OCI-LY1 (cell line): Measurements from ENCODE around the gene MED13L.
"Not testable (repeated sequence)": the region's sequence is repeated elsewhere in the genome, so short reads cannot be mapped to it uniquely, and the experiment has no call there.

Experiments used
- H2AFZ ChIP-seq: fragments of 200-600 bp; sonication (generic), shearing (Covaris generic); 2 replicates; pipeline ENCODE4 v1.6.0; 2014; ENCODE audit warnings: antibody characterized with exemption, mild to moderate bottlenecking, low read length
- H3F3A ChIP-seq: fragments of 200-600 bp; sonication (generic), shearing (Covaris generic); 2 replicates; pipeline ENCODE4 v1.6.0; 2014; ENCODE audit warnings: mild to moderate bottlenecking, antibody characterized with exemption, low read length, moderate library complexity; ENCODE audit not compliant: insufficient read depth
- H3K27ac ChIP-seq: fragments of 200-600 bp; sonication (generic); 2 replicates; pipeline ENCODE4 v1.5.1; 2014; ENCODE audit warnings: low read length, mixed run types, mild to moderate bottlenecking, low read depth; ENCODE audit not compliant: poor library complexity, severe bottlenecking
- H3K27me3 ChIP-seq: fragments of 200-600 bp; sonication (generic); 2 replicates; pipeline ENCODE4 v1.6.0; 2014; ENCODE audit warnings: antibody characterized with exemption, mild to moderate bottlenecking, low read length, moderate library complexity; ENCODE audit not compliant: insufficient read depth
- H3K36me3 ChIP-seq: fragments of 200-600 bp; sonication (generic); 2 replicates; pipeline ENCODE4 v1.6.1; 2014; ENCODE audit warnings: mild to moderate bottlenecking, antibody characterized with exemption, low read length, moderate library complexity, mixed read lengths; ENCODE audit not compliant: insufficient read depth
- H3K4me1 ChIP-seq: fragments of 200-600 bp; sonication (generic); 2 replicates; pipeline ENCODE4 v1.5.1; 2014; ENCODE audit warnings: mild to moderate bottlenecking, low read length, moderate library complexity; ENCODE audit not compliant: insufficient read depth, severe bottlenecking
- H3K4me2 ChIP-seq: fragments of 200-600 bp; sonication (generic), shearing (Covaris generic); 2 replicates; pipeline ENCODE4 v1.6.1; 2014; ENCODE audit warnings: low read length
- H3K4me3 ChIP-seq: fragments of 200-600 bp; sonication (generic); 2 replicates; pipeline ENCODE4 v1.5.1; 2014; ENCODE audit warnings: low read length, low read depth, mild to moderate bottlenecking, mixed read lengths; ENCODE audit not compliant: poor library complexity, severe bottlenecking
- H3K79me2 ChIP-seq: fragments of 200-600 bp; shearing (Covaris generic); 2 replicates; pipeline ENCODE4 v1.6.1; 2016; ENCODE audit warnings: mixed run types, low read length, mixed read lengths; ENCODE audit not compliant: insufficient read depth
- H3K9ac ChIP-seq: fragments of 200-600 bp; sonication (generic), shearing (Covaris generic); 2 replicates; pipeline ENCODE4 v1.6.1; 2014; ENCODE audit warnings: mild to moderate bottlenecking, low read length, mixed read lengths
- H3K9me2 ChIP-seq: fragments of 200-600 bp; sonication (generic), shearing (Covaris generic); 2 replicates; pipeline ENCODE4 v1.6.1; 2014; ENCODE audit warnings: low read depth, mild to moderate bottlenecking, low read length, mixed read lengths
- H3K9me3 ChIP-seq: fragments of 200-600 bp; shearing (Covaris generic); 2 replicates; pipeline ENCODE4 v1.6.1; 2014; ENCODE audit warnings: low read length, mixed read lengths
- H4K20me1 ChIP-seq: fragments of 200-600 bp; sonication (generic), shearing (Covaris generic); 2 replicates; pipeline ENCODE4 v1.6.0; 2016; ENCODE audit warnings: mild to moderate bottlenecking, low read length; ENCODE audit not compliant: insufficient read depth
- CTCF ChIP-seq: fragments of 200-600 bp; sonication (generic), shearing (Covaris generic); IDR thresholded peaks from 2 replicates; pipeline ENCODE4 v1.5.1; 2017; ENCODE audit warnings: mild to moderate bottlenecking, antibody characterized with exemption, low read length, moderate library complexity, mixed read lengths
- EZH2 ChIP-seq: fragments of 200-600 bp; sonication (generic), shearing (Covaris generic); IDR thresholded peaks from 2 replicates; pipeline ENCODE4 v1.8.0; 2017; ENCODE audit warnings: borderline replicate concordance, mixed run types, mild to moderate bottlenecking, antibody characterized with exemption, low read length, moderate library complexity, mixed read lengths

Gene MED13L

GRCh38 chr12:116133149-116133548, 144.3 kb downstream of the MED13L start:
- Histone ChIP-seq H3K4me3 (no peak overlapping the region), H3F3A (no peaks in the 10 kb centered on the region), H3K9me2 (no peaks in the 10 kb centered on the region), H2AFZ (no peak overlapping the region), H3K9ac (no peak overlapping the region), H3K27ac (no peak overlapping the region), H3K9me3 (no peaks in the 10 kb centered on the region), H3K36me3 (no peaks in the 10 kb centered on the region), H3K4me2 (no peak overlapping the region), H4K20me1 (peaks cover 2% of the 10 kb centered on the region; the same call in 1 of the 2 replicates), H3K27me3 (no peaks in the 10 kb centered on the region), H3K79me2 (no peaks in the 10 kb centered on the region), H3K4me1 (peaks cover 4% of the 10 kb centered on the region)
- TF ChIP-seq EZH2: no peak
- no peak for TF ChIP-seq CTCF

- not testable (repeated sequence) for H3K79me2 ChIP-seq, H3F3A ChIP-seq, H3K4me2 ChIP-seq, H2AFZ ChIP-seq, H3K27ac ChIP-seq, H3K4me1 ChIP-seq, H3K27me3 ChIP-seq, H3K36me3 ChIP-seq, H4K20me1 ChIP-seq, H3K9me3 ChIP-seq, H3K9ac ChIP-seq, H3K4me3 ChIP-seq, H3K9me2 ChIP-seq
Observed at GRCh38 chr12:116131987-116132386, 145.5 kb downstream of the MED13L start.

GRCh38 chr12:116131176-116131575, 146.3 kb downstream of the MED13L start:
- no peak overlapping the region for H2AFZ ChIP-seq
- H3K9me3 ChIP-seq: no peaks in the 10 kb centered on the region
- H3K79me2 ChIP-seq: no peaks in the 10 kb centered on the region
- no peaks in the 10 kb centered on the region for H3K27me3 ChIP-seq
- H3K36me3 ChIP-seq: no peaks in the 10 kb centered on the region
- no peaks in the 10 kb centered on the region for H3K9me2 ChIP-seq
- H3K4me2 ChIP-seq: no peak overlapping the region
- no peak overlapping the region for H3K9ac ChIP-seq
- no peak for TF ChIP-seq CTCF
- no peak for TF ChIP-seq EZH2
- H3K27ac ChIP-seq: no peak overlapping the region
- H4K20me1 ChIP-seq: peaks cover 2% of the 10 kb centered on the region; the same call in 1 of the 2 replicates
- no peaks in the 10 kb centered on the region for H3F3A ChIP-seq
- H3K4me3 ChIP-seq: no peak overlapping the region
- peaks cover 4% of the 10 kb centered on the region for H3K4me1 ChIP-seq

- H3K9me3 ChIP-seq: no peaks in the 10 kb centered on the region
- no peaks in the 10 kb centered on the region for H3K27me3 ChIP-seq
- H3K9ac ChIP-seq: no peak overlapping the region
- no peaks in the 10 kb centered on the region for H3K9me2 ChIP-seq
- peaks cover 2% of the 10 kb centered on the region; the same call in 1 of the 2 replicates for H4K20me1 ChIP-seq
- no peak overlapping the region for H3K4me2 ChIP-seq
- no peak for TF ChIP-seq EZH2
- no peaks in the 10 kb centered on the region for H3K36me3 ChIP-seq
- H3K4me1 ChIP-seq: peaks cover 4% of the 10 kb centered on the region
- no peaks in the 10 kb centered on the region for H3K79me2 ChIP-seq
- H3K4me3 ChIP-seq: no peak overlapping the region
- H2AFZ ChIP-seq: no peak overlapping the region
- H3F3A ChIP-seq: no peaks in the 10 kb centered on the region
- no peak overlapping the region for H3K27ac ChIP-seq
Observed at GRCh38 chr12:116130431-116130830, 147.1 kb downstream of the MED13L start.
